Measurements from ENCODE around the gene FAM107B.
"Not testable (repeated sequence)": the region's sequence is repeated elsewhere in the genome, so short reads cannot be mapped to it uniquely, and the experiment has no call there.

FAM107B gene

GRCh38 chr10:14659626-14660196 is 115.0 kb downstream of the FAM107B start:
- no peak for DNase-seq

DNA sequence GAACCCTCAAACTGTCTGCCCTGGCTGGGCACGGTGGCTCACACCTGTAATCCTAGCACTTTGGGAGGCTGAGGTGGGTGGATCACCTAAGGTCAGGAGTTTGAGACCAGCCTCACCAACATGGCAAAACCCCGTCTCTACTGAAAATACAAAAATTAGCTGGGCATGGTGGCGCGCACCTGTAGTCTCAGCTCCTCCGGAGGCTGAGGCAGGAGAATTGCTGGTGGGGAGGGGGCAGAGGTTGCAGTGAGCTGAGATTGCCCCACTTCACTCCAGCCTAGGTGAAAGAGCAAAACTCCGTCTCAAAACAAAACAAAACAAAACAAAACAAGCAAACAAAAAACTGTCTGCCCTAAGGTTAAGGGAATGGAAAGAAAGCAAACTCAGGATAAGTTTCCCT is 115.6 kb downstream of the FAM107B start:
- not testable (repeated sequence) for DNase-seq

GRCh38 chr10:14658331-14659127 is 116.2 kb downstream of the FAM107B start:
- DNase-seq = no peak

DNA sequence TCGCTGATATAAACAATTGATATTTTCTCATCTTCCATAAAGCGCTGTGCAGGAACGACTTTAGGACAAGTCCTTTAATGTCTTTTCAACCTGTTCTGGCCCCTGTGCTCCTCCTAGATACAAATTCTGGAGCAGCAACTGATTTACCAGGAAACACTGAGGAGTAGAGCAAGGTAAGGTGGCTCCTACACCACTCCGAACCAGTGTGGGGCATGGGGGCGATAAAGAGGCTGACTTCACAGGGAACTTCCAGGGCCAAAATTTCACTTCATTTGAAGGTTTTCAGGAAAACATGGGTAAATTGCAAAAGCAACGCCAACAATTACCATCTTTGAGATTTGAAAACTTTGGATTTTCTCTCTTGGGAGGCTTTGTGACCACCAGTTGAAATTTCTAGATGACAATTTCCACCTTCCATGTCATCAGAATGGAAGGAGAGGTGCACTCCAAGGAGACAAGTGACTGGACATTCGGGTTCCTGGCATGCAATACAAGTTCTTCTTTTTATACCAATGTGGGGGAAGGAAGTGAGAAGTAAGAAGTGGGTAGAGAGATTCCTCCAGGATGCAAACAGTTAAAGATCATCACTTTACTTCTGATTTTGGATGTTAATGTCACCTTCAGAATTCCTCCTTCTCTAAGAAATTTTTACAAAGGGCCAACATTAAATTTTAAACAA is 118.5 kb downstream of the FAM107B start:
- no peak for DNase-seq

GRCh38 chr10:14654821-14655382 is 119.8 kb downstream of the FAM107B start:
- no peak for DNase-seq

DNA sequence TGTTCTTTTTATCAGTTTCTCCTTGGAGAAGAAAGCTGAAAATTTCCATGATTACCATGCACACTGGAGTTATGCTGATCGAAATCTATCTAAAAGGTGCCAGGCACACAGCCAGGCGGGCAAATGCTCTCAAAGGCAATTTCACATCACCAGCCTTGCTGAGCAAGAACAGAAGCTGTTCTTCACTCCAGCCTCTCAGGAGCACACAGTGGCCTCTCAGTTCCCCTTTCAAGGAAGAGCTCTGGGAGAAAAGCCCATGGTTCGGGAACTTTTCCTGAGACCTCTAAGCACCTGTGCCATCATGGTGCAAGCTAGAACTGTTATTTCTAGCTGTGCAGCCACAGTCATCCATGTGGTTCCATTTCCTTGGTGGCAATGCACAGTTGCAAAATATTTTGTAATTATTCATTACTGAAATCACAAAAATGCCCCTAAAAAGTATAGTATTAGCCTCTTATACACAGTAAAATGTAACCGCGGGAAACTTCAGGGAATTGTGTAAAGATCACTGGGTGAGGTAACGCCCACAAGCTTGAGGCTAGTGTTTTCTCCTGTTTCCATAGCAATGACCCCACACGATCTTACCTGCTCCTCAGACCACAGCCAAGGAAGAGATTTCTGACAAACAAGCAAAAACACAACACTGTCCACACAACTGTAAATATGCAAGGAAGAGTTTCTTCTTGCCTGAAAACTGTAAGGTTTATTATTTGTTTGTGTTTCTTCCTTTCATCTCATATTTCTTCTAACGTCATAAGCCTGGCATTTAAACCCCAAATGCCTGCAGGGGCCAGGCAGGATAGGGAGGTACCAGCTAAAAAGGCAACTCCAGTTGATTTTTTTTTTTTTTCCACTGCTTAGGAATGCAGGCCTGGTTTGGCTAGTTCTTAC is 121.2 kb downstream of the FAM107B start:
- DNase-seq = no peak

- no peak for DNase-seq
Observed at GRCh38 chr10:14652816-14653215, 121.9 kb downstream of the FAM107B start.

- DNase-seq = no peak
Observed at GRCh38 chr10:14652067-14652466, 122.6 kb downstream of the FAM107B start.

DNA sequence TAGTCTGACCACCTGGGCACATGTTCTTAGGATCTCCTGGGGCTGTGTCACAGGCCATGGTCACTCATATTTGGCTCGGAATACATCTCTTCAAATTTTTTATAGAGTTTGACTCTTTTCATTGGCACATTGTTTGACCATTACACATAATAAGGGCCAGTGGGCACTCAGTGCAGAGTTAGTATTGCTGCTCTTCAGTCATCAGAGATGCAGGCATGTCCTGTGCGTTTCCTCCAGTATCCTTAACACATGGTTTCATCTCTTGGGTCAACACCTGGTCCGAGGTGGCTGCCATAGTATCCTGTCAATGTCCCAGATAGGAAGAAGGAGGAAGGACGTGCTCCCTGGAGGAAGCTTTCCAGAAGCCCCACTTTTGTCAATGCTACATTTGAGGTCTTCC is 125.0 kb downstream of the FAM107B start:
- DNase-seq = no peak

- no peak for DNase-seq
Observed at GRCh38 chr10:14648946-14649345, 125.8 kb downstream of the FAM107B start.

- peak; percentile 42 for DNase-seq
Observed at GRCh38 chr10:14648005-14648765, 126.5 kb downstream of the FAM107B start.

DNA sequence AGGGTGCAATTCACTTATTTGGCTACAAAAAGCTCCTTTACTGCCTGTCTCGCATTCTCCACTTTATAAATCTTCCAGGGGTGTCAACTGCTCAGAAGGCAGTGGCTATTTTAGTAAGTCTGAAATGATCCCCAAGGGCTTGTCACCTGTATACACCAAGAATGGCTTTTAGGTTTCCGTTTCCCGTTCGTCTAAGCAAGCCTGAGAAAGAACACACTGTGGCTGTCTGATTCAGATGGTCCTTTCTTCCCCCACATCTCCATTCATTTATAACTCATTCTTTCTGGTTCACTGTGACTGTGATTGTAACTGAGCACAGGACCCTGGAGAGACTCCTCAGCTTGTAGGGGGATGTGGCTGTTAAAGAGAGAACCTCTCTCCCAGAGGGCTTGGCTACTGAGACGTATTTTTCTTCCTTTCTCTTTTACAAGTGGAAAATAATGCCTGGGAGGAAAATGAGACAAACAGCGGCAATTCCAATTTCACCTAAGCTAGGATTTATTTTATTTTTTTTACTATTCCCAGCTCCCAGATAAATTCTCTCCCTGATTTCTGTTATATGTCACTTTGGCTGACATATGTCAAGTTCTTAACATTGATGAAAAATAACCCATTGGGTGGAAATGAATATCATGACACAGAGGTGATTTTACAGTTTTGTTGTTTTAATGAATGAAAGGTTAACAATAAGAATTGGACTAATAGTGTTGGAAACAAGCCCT is 129.3 kb downstream of the FAM107B start:
- no peak for DNase-seq

DNA sequence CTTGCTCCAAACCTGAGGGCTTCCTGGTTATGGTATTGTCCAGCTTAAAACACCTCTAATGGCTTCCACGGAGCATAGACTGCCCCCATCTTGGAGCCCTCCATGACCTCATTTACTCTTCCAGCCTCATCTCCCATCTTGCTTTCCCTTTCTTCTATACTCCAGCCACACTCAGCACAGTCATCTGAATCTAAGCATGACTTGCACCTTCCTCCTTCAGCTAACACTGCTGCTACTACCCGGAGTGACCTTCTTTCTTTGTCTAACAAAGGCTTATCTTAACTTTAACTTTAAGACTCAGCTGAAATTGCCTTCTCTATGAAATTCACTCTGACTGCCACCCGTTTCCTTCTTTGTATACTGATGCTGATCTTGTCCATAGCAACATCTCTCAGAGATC is 135.1 kb downstream of the FAM107B start:
- DNase-seq = no peak

DNA sequence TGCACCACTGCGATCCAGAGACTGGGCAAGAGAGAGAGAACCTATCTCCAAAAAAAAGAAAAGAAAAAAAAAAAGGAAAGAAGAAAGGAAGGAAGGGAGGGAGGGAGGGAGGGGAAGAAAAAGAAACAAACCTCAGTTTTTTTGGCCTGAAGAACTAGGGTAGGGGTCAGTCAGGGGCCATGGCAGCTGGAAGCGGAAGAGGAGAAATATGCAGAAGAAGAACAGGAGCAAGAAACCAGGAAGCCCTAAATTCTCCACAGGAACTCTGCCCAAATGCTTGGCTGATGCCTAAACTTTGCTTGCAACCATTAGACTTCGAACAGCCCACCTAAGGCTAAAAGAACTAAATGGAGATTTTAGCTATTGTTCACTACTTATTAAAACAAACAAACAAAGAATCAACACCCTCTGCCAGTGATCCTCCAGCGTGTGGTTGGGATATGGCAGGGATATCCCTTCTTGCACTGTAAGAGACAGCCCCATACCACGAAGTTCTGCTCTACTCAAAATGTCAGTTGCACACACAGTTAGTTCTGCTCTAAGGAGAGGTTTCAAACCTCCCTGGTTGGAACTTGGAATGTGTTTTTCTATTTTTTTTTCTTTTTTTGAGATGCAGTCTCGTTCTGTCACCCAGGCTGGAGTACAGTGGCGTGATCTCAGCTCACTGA is 139.5 kb downstream of the FAM107B start:
- DNase-seq = no peak

GRCh38 chr10:14634572-14634971 is 140.1 kb downstream of the FAM107B start:
- not testable (repeated sequence) for DNase-seq

- no peak for DNase-seq
Observed at GRCh38 chr10:14625765-14626525, 148.8 kb downstream of the FAM107B start.

DNA sequence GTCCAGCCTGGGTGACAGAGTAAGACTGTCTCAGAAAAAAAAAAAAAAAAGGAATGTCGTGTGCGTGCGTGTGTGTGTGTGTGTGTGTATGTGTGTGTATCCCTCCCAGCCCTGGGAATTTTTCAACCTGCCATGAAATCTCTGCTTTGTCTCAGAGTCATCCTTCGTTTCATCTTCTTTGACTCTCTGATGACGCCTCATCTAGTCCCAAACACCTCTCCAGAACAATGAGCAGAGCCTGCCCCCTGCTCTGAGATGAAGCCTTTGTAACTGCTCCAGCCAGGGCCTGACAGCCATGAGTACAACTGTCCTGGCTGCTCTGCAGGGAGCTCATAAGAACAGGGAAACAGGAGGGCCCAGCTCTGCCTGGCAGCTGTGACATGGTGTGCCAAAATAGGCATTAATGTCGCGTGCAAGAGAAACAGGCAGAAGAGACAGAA is 149.5 kb downstream of the FAM107B start:
- no peak for DNase-seq

- DNase-seq = no peak
Observed at GRCh38 chr10:14624600-14624999, 150.1 kb downstream of the FAM107B start.

- DNase-seq = no peak
Observed at GRCh38 chr10:14623931-14624330, 150.8 kb downstream of the FAM107B start.

GRCh38 chr10:14621037-14621436 is 153.7 kb downstream of the FAM107B start:
- DNase-seq = no peak

All from effector CD8-positive, alpha-beta T cell (primary cell).